Endothelial cell of umbilical vein (primary cell): ENCODE results near the gene KLHL25. TPM values are rescaled to one million over a fixed set of nuclear protein-coding genes. Genes with fewer than 3 reads are reported as not detected.

Source experiments
- BruUV-seq: library from RNA; stranded (reverse); fragments of 400-500 nt; replicated peaks from 2 replicates; lab custom pipeline; 2021; lab: Mats Ljungman, UMichigan
- CTCF ChIA-PET: fragments of 300-600, 350-600 bp; sonication (Branson Sonifier 250); formaldehyde crosslinking; loops from one replicate; lab custom pipeline; 2021; ENCODE audit warnings: antibody characterized with exemption, inconsistent platforms; lab: Charles Lee
- POLR2A ChIA-PET: fragments of 300-600, 350-600 bp; sonication (Branson Sonifier 250); formaldehyde crosslinking; loops from one replicate; lab custom pipeline; 2021; ENCODE audit warnings: antibody characterized with exemption, inconsistent platforms; lab: Charles Lee
- DNase-seq: peaks from one replicate; pipeline ENCODE4 v3.0.0-alpha.2; 2011; ENCODE audit warnings: low read depth, low spot score
- FAIRE-seq: peaks from 2 replicates; lab custom pipeline; 2011; peaks lifted over from hg19 to GRCh38; lab: Jason Lieb, UNC
- H2AFZ ChIP-seq: 2 replicates; pipeline ENCODE4 v1.6.0; 2012; ENCODE audit warnings: low read depth, low read length, control low read depth, inconsistent platforms
- H3K27ac ChIP-seq: 2 replicates; pipeline ENCODE4 v1.5.1; 2011; ENCODE audit warnings: low read depth, mild to moderate bottlenecking, control low read depth, low read length, moderate library complexity; ENCODE audit not compliant: insufficient read depth
- H3K27me3 ChIP-seq, 2 experiments: 2 replicates each; pipeline versions ENCODE4 v1.6.0 to v1.6.1; 2011; ENCODE audit warnings: low read length in 2 of 2, mixed read lengths in 1 of 2; ENCODE audit not compliant: control insufficient read depth in 2 of 2, insufficient read depth in 2 of 2
- H3K36me3 ChIP-seq, 2 experiments: 2 replicates in 1 of 2; 3 replicates in 1 of 2; pipeline ENCODE4 v1.5.1; 2011; ENCODE audit warnings: low read length in 2 of 2, mild to moderate bottlenecking in 1 of 2, moderate library complexity in 1 of 2; ENCODE audit not compliant: control insufficient read depth in 2 of 2, insufficient read depth in 2 of 2; ENCODE audit errors: extremely low read depth in 1 of 2
- H3K4me1 ChIP-seq: 3 replicates; pipeline ENCODE4 v1.5.1; 2011; ENCODE audit warnings: mild to moderate bottlenecking, low read length; ENCODE audit not compliant: control insufficient read depth, insufficient read depth; ENCODE audit errors: extremely low read depth
- H3K4me2 ChIP-seq: 2 replicates; pipeline ENCODE4 v1.6.1; 2011; ENCODE audit warnings: low read length, control low read depth, mixed read lengths; ENCODE audit not compliant: insufficient read depth
- H3K4me3 ChIP-seq, 3 experiments: fragments of 200-600 bp in 1 of 3; sonication (generic), shearing (Covaris generic) in 1 of 3; replicated peaks in 1 of 3; 2 replicates each; pipeline ENCODE4 v1.5.1; 2011 to 2016; ENCODE audit warnings: control low read depth in 3 of 3, low read length in 3 of 3, mild to moderate bottlenecking in 2 of 3, inconsistent platforms in 1 of 3, low read depth in 1 of 3, moderate library complexity in 1 of 3; ENCODE audit not compliant: insufficient read depth in 1 of 3
- H3K79me2 ChIP-seq: 2 replicates; pipeline ENCODE4 v1.6.0; 2012; ENCODE audit warnings: low read length, inconsistent platforms; ENCODE audit not compliant: control insufficient read depth, insufficient read depth
- H3K9ac ChIP-seq: replicated peaks from 2 replicates; pipeline ENCODE3; 2011; ENCODE audit warnings: low read length, control low read depth; ENCODE audit not compliant: insufficient read depth; ENCODE audit errors: extremely low read depth
- H3K9me1 ChIP-seq: replicated peaks from 3 replicates; pipeline ENCODE4 v1.6.0; 2011; ENCODE audit warnings: mild to moderate bottlenecking, low read length; ENCODE audit not compliant: control insufficient read depth, insufficient read depth; ENCODE audit errors: extremely low read depth
- H3K9me3 ChIP-seq: replicated peaks from 2 replicates; pipeline ENCODE4 v1.5.1; 2012; ENCODE audit warnings: low read length, inconsistent platforms; ENCODE audit not compliant: control insufficient read depth, insufficient read depth
- H4K20me1 ChIP-seq: replicated peaks from 2 replicates; pipeline ENCODE3; 2011; ENCODE audit warnings: mild to moderate bottlenecking, low read length; ENCODE audit not compliant: control insufficient read depth, insufficient read depth; ENCODE audit errors: extremely low read depth
- EZH2 ChIP-seq: IDR thresholded peaks from 2 replicates; pipeline ENCODE4 v1.6.1; 2012; ENCODE audit warnings: borderline replicate concordance, low read depth, mild to moderate bottlenecking, moderate library complexity, low read length, inconsistent platforms; ENCODE audit not compliant: severe bottlenecking
- FOS ChIP-seq: IDR thresholded peaks from 2 replicates; pipeline ENCODE4 v1.6.1; 2011; ENCODE audit warnings: mild to moderate bottlenecking, low read length, moderate library complexity, borderline replicate concordance; ENCODE audit not compliant: insufficient read depth
- GATA2 ChIP-seq: IDR thresholded peaks from 2 replicates; pipeline ENCODE4 v1.7.0; 2011; ENCODE audit warnings: low read depth, mild to moderate bottlenecking, moderate library complexity, mixed read lengths, low read length; ENCODE audit not compliant: insufficient read length, insufficient read depth
- JUN ChIP-seq: IDR thresholded peaks from 2 replicates; pipeline ENCODE4 v1.6.1; 2011; ENCODE audit warnings: borderline replicate concordance, low read depth; ENCODE audit not compliant: insufficient read length, insufficient read depth
- MYC ChIP-seq: IDR thresholded peaks from one replicate; pipeline ENCODE4 v1.6.1; 2011; ENCODE audit warnings: mild to moderate bottlenecking, low read depth, low read length
- POLR2A ChIP-seq: IDR thresholded peaks from 2 replicates; pipeline ENCODE4 v1.6.1; 2012; ENCODE audit warnings: low read depth, mild to moderate bottlenecking, control low read depth, low read length
- POLR2AphosphoS5 ChIP-seq: IDR thresholded peaks from 2 replicates; pipeline ENCODE4 v1.6.1; 2012; ENCODE audit warnings: low read depth, mild to moderate bottlenecking, control low read depth, low read length, moderate library complexity; ENCODE audit not compliant: insufficient read depth
- dilution Hi-C: fragments of 300-500 bp; cut with MboI; formaldehyde crosslinking; loops from one replicate; pipeline ENCODE4 v1.15.0; 2019; ENCODE audit warnings: low sequenced_read_pairs; ENCODE audit not compliant: extremely low pct_ligation_motif_present
- intact Hi-C: fragments of 100-400 bp; cut with micrococcal nuclease; formaldehyde crosslinking; loops from one replicate; pipeline ENCODE4 v1.10.0; 2022
- polyA plus RNA-seq, 4 experiments: library from polyadenylated mRNA; depleted of rRNA in 3 of 4; stranded (reverse) in 3 of 4; unstranded in 1 of 4; fragments of >200 nt; gene quantifications; 2 replicates each; pipeline versions ENCODE4 v1.2.1 to v1.2.3, GENCODE V29; 2011 to 2012; ENCODE audit warnings: missing spikeins in 1 of 4
- total RNA-seq: library from RNA; stranded (reverse); gene quantifications from 2 replicates; pipeline ENCODE4 v1.2.3, GENCODE V29; 2021
- TF ChIP-seq, protein P1 (sequence below), 2 donors: IDR thresholded peaks; 1 replicate in 1 of 2; 2 replicates in 1 of 2; pipeline ENCODE4 v1.5.1; 2011; ENCODE audit warnings: low read length in 2 of 2, mild to moderate bottlenecking in 2 of 2, moderate library complexity in 2 of 2, control low read depth in 1 of 2, inconsistent platforms in 1 of 2, low read depth in 1 of 2; ENCODE audit not compliant: insufficient read depth in 1 of 2; ENCODE audit errors: extremely low read depth in 1 of 2
- TF ChIP-seq, protein P2 (sequence below): IDR thresholded peaks from 2 replicates; pipeline ENCODE4 v1.6.1; 2011; ENCODE audit not compliant: insufficient read depth, insufficient read length

The KLHL25 gene
- total and polyA plus RNA-seq, 2 donors (not counting 3 experiments of a cell fraction or from before 2014, with no cell fraction given): 5.4 to 6.4 TPM

DNA sequence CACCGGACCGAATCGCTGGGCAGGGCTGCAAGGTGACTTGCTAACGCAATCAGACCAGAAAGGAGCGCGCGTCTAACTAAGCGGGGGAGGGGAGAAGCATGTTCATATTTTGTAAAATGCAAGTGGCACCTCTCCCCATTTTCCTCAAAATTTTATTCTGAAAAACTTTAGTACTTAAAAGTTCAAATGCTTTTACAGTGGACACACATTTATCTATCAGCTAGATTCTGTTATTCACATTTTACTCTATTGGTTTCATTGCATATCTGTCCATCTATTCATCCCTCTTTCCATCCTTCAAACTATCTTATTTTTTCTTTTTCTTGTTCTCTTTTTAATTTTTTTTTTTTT, 46.1 kb upstream of the KLHL25 start:
- dilution Hi-C loops: no loop called here
- H3K9ac ChIP-seq: no peak overlapping the region
- FAIRE-seq (no peak), DNase-seq (no peak)
- H3K27me3 ChIP-seq: peaks cover 0 to 5% of the 10 kb centered on the region in 2 experiments
- no peaks in the 10 kb centered on the region for H3K79me2 ChIP-seq
- no peaks in the 10 kb centered on the region for H3K9me3 ChIP-seq
- no TSS peak for BruUV-seq
- no peaks in the 10 kb centered on the region for H3K36me3 ChIP-seq
- H3K27ac ChIP-seq: no peak overlapping the region
- CTCF ChIA-PET: interaction anchor here (1.0 to 4.8 kb wide), 6 partner anchors 14 to 544 kb away, joined by 3 to 56 read pairs (median 5); no protein-coding TSS in a partner anchor
- peak overlapping the region; percentile 36 for H2AFZ ChIP-seq
- H3K4me1 ChIP-seq: peaks cover 2% of the 10 kb centered on the region
- no peaks in the 10 kb centered on the region for H3K9me1 ChIP-seq
- intact Hi-C loops: loop anchor here (1.0 to 5.0 kb wide), 4 partner anchors 110 to 353 kb away; no protein-coding TSS in a partner anchor
- POLR2A ChIA-PET: no interaction called here
- H3K4me2 ChIP-seq: peak overlapping the region; percentile 49
- TF ChIP-seq EZH2 (no peak), JUN (no peak), FOS (no peak), MYC (no peak), POLR2A (no peak), POLR2AphosphoS5 (no peak), GATA2 (no peak)
- TF ChIP-seq, protein P1, sequence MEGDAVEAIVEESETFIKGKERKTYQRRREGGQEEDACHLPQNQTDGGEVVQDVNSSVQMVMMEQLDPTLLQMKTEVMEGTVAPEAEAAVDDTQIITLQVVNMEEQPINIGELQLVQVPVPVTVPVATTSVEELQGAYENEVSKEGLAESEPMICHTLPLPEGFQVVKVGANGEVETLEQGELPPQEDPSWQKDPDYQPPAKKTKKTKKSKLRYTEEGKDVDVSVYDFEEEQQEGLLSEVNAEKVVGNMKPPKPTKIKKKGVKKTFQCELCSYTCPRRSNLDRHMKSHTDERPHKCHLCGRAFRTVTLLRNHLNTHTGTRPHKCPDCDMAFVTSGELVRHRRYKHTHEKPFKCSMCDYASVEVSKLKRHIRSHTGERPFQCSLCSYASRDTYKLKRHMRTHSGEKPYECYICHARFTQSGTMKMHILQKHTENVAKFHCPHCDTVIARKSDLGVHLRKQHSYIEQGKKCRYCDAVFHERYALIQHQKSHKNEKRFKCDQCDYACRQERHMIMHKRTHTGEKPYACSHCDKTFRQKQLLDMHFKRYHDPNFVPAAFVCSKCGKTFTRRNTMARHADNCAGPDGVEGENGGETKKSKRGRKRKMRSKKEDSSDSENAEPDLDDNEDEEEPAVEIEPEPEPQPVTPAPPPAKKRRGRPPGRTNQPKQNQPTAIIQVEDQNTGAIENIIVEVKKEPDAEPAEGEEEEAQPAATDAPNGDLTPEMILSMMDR (IDR thresholded peaks at IDR 0.05; ENCODE audit: extremely low read depth in 1 of 2, insufficient read depth in 1 of 2, low read depth in 1 of 2, low read length in 2 of 2): no peak
- TF ChIP-seq, protein P2, sequence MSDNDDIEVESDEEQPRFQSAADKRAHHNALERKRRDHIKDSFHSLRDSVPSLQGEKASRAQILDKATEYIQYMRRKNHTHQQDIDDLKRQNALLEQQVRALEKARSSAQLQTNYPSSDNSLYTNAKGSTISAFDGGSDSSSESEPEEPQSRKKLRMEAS: no peak
- H4K20me1 ChIP-seq: no peaks in the 10 kb centered on the region
- no peak overlapping the region for H3K4me3 ChIP-seq
